ENCODE measurements around the gene RGS12. TPM values are rescaled to one million over a fixed set of nuclear protein-coding genes. Genes with fewer than 3 reads are reported as not detected.
A peak's percentile ranks its signal among the peaks of the same experiment; 100 is the strongest.

RGS12 gene
- total RNA-seq, 1 donor from 2014 or later: 26.3 TPM

DNA sequence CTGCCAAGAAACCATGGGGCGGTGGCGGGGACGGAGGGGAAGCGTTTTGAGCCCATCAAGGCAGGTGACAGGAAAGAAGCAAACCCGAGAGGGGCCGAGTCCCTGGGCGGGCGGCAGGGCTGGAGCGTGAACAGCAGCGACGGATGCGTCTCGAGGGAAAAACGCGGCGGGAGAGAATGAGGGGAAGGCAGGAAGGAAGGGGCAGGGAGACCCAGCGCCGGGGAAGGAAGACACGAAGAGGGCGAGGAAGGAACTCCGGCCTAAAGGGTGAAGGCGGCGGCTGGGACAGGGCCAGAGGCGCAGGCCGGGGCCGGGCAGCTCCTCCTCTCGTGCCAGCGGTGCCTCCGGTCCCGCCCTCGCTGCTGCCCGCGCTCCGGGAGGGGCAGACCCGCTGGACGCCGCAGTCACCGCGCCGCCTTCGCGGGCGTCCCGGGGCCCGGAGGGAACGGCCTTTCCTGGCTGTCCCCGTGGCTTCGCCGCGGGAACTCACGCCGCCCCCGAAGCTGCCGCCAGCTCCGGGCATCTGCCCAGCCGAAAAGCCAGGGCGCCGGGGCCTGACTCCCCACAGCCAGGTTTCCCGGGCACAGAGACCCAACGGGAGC, 751 bp upstream of the RGS12 start:
- peak overlapping the region; percentile 90 to 98 for H3K27ac ChIP-seq
- no peaks in the 10 kb centered on the region for H3K9me3 ChIP-seq
- peak in 1 of 2 donors; percentile 83 for DNase-seq (ENCODE audit: low spot score in 2 of 2)
- peak overlapping the region; percentile 76 to 96 for H3K4me3 ChIP-seq
- no peaks in the 10 kb centered on the region for H3K36me3 ChIP-seq
- H3K4me1 ChIP-seq: peaks cover 5 to 11% of the 10 kb centered on the region in 2 donors
- TF ChIP-seq, protein P1, sequence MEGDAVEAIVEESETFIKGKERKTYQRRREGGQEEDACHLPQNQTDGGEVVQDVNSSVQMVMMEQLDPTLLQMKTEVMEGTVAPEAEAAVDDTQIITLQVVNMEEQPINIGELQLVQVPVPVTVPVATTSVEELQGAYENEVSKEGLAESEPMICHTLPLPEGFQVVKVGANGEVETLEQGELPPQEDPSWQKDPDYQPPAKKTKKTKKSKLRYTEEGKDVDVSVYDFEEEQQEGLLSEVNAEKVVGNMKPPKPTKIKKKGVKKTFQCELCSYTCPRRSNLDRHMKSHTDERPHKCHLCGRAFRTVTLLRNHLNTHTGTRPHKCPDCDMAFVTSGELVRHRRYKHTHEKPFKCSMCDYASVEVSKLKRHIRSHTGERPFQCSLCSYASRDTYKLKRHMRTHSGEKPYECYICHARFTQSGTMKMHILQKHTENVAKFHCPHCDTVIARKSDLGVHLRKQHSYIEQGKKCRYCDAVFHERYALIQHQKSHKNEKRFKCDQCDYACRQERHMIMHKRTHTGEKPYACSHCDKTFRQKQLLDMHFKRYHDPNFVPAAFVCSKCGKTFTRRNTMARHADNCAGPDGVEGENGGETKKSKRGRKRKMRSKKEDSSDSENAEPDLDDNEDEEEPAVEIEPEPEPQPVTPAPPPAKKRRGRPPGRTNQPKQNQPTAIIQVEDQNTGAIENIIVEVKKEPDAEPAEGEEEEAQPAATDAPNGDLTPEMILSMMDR (IDR thresholded peaks at IDR 0.05): no peak
- intact Hi-C loops (cut with DNase I): loop anchor here (1.0 to 10.0 kb wide), 11 partner anchors 190 to 1580 kb away; partner anchors contain the start of genes GRK4, HTT, HTT-AS and LRPAP1
- H3K27me3 ChIP-seq: peaks cover 12% of the 10 kb centered on the region

DNA sequence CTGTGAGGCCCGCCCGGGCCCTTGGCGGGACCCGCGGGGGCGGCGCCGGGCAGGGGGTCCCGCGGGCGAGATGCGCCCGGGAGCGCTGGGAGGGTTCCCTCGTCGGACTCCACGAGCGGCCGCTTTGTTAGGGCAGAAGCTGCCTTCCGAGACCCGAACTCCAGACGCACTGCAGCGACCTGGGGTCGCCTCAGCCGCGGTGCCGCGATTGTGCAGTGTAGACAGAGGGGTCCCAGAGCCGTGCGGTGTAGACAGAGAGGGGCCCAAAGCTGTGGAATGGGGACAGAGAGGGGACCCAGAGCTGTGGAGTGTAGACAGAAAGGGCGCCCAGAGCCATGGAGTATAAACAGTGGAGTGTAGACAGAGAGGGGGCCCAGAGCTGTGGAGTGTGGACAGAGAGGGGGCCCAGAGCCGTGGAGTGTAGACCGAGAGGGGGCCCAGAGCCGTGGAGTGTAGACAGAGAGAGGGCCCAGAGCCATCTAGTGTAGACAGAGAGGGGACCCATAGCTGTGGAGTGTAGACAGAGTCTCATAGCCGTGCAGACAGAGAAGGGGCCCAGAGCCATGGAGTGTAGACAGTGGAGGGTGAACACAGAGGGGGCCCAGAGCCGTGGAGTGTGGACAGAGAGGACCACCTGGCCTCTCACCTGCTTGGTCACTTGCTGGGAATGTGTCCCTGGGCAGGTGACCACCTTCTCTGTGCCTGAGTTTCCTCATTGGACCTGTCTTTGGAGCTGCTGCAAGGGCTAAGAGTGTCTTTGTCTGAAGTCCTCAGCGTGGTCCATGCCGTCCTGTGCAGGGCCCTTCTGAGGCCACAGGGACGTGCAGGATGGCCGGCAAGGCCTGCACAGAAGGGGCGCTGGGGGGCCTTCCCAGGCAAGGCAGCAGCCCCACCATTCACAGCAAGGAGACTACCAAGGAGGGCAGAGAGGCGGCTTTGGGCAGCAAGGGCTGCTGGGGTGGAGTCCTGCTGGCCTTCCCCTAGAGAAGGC, 875 bp downstream of the RGS12 start:
- intact Hi-C loops (cut with DNase I): loop anchor here (2.0 to 10.0 kb wide), 10 partner anchors 189 to 1581 kb away; partner anchors contain the start of genes GRK4, LRPAP1, NELFA and NOP14
- Histone ChIP-seq H3K36me3 (no peaks in the 10 kb centered on the region), H3K9me3 (no peaks in the 10 kb centered on the region), H3K27ac (peak overlapping the region; percentile 75 to 90), H3K4me3 (peak overlapping the region; percentile 76 to 96), H3K27me3 (no peaks in the 10 kb centered on the region), H3K4me1 (peaks cover 5 to 11% of the 10 kb centered on the region in 2 donors)
- TF ChIP-seq, protein P1 (IDR thresholded peaks at IDR 0.05): no peak
- peak in 1 of 2 donors; percentile 67 for DNase-seq (ENCODE audit: low spot score in 2 of 2)

DNA sequence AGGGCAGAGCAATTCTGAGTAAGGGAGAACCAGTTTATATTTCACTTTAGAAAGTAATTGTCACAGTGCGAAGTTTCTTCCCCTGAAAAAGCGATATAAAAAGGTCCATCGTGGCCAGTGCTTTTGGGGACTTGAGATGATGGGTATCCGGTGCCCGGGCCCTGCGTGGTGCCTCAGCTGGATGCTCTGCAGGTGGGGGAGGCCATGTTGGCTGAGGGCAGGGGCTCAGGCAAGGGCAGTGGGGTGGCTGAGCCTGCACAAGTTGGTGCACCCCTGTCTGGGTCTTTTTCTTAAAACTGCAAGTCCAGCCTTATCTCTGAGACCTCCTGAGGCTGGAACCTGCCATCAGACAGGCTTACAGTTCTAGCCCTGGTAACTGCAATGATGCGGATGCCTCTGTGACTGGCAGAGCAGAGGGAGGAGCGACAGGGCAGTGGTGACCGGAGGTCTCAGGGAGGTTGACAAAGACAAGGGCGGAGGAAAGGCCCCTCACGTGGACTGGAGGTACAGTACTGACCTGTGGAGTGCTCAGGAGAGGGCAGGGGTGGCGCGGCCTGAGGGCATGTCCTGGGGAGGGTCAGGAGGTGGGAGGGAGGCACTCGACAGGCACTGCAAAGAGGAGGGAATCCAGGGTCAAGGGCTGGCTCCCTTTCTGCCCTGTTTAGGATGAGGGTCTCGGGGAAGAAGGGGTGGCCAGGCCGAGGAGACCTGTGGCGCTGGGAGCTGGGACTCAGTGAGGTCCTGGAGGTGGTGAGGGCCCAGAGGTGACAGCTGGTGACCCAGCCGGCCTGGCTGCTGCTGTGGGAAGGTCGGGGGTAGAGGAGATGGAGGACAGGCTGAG, 1.8 kb downstream of the RGS12 start:
- DNase-seq (ENCODE audit: low spot score in 2 of 2): peak in 1 of 2 donors; percentile 65
- Histone ChIP-seq H3K4me1 (peaks cover 5 to 11% of the 10 kb centered on the region in 2 donors), H3K4me3 (no peak overlapping the region), H3K9me3 (no peaks in the 10 kb centered on the region), H3K27me3 (no peaks in the 10 kb centered on the region), H3K36me3 (no peaks in the 10 kb centered on the region), H3K27ac (peak overlapping the region; percentile 75 to 90)
- TF ChIP-seq, protein P1 (IDR thresholded peaks at IDR 0.05): no peak
- intact Hi-C loops (cut with DNase I): loop anchor here (5.0 to 10.0 kb wide), 6 partner anchors 188 to 1582 kb away; partner anchors contain the start of genes NELFA, NSD2, SLBP and TMEM128

DNA sequence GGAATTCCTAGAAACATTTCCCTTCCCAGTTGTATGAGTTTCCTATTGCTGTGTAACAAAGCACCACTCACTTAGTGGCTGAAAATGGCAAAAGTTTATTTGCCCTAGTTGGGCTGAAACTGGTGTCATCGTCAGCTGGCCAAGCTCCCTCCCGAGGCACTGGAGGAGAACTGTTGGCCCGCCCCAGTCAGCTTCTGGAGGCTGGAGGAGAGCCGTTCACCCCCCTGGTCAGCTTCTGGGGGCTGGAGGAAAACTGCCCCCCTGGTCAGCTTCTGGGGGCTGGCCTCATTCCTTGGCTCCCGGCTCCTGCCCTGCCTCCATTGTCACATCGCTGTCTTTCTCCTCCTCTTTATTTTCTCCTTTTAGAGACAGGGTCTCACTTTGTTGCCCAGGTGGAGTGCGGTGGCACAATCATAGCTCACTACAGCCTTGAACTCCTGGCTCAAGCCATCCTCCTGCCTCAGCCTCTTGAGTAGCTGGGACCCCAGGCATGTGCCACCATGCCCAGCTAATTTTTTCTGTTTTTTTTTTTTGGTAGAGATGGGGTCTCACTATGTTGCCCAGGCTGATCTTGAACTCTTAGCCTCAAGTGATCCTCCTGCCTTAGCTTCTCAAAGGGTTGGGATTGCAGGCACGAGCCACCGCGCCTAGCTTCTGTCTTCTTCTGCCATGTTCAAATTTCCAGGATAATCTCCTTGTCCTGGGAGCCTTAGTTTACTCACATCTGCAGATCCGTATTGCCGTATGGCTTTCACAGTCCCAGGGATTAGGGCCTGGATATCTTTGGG, 3.2 kb downstream of the RGS12 start:
- Histone ChIP-seq H3K36me3 (no peaks in the 10 kb centered on the region), H3K27me3 (no peaks in the 10 kb centered on the region), H3K4me1 (peaks cover 5 to 9% of the 10 kb centered on the region in 2 donors), H3K27ac (no peak overlapping the region), H3K9me3 (no peaks in the 10 kb centered on the region), H3K4me3 (no peak overlapping the region)
- intact Hi-C loops (cut with DNase I): loop anchor here (10.0 kb wide), 2 partner anchors 531 to 949 kb away; partner anchors contain the start of gene TMEM128
- TF ChIP-seq, protein P1 (IDR thresholded peaks at IDR 0.05): no peak
- DNase-seq (ENCODE audit: low spot score in 2 of 2): peak in 1 of 2 donors; percentile 41
